Lower leg skin (tissue), 4 donors: ENCODE measurements around the gene RHOJ. TPM values are rescaled to one million over a fixed set of nuclear protein-coding genes. Genes with fewer than 3 reads are reported as not detected.

Experiments
- DNase-seq, 2 donors: peaks; one replicate each; pipeline ENCODE4 v3.0.0-alpha.2; 2019; ENCODE audit warnings: low spot score in 2 of 2
- H3K4me3 ChIP-seq: fragments of 200-600 bp; sonication (generic); 2 replicates; pipeline ENCODE4 v1.5.1; 2017; ENCODE audit warnings: mild to moderate bottlenecking, low read depth; ENCODE audit not compliant: poor library complexity, severe bottlenecking
- POLR2A ChIP-seq, 2 donors: fragments of 450-650 bp; IDR thresholded peaks; one replicate each; pipeline ENCODE4 v1.6.1; 2016 to 2017; ENCODE audit warnings: antibody characterized with exemption in 2 of 2, mild to moderate bottlenecking in 1 of 2, moderate library complexity in 1 of 2
- WGBS, 2 donors: methylation state at CpG; one replicate each; pipeline ENCODE4 v1.1.5; 2018; 5-methylcytosine and 5-hydroxymethylcytosine counted together
- intact Hi-C: fragments of 100-400 bp; cut with DNase I; formaldehyde crosslinking; loops from one replicate; pipeline ENCODE4 v1.15.0; 2023; ENCODE audit warnings: low total_unique reads
- total RNA-seq, 4 donors: library from RNA; depleted of rRNA; stranded (reverse); fragments of >200 nt; gene quantifications; one replicate each; pipeline ENCODE4 v1.1.0, GENCODE V29; 2016
- TF ChIP-seq, protein P1 (sequence below), 3 donors: fragments of 450-650 bp; IDR thresholded peaks; one replicate each; pipeline ENCODE4 v1.5.1; 2016; ENCODE audit warnings: antibody characterized with exemption in 3 of 3, mild to moderate bottlenecking in 3 of 3, moderate library complexity in 2 of 3

RHOJ gene
- total RNA-seq, 4 donors from 2014 or later: 0.65 to 5.5 (median 1.3) TPM

DNA sequence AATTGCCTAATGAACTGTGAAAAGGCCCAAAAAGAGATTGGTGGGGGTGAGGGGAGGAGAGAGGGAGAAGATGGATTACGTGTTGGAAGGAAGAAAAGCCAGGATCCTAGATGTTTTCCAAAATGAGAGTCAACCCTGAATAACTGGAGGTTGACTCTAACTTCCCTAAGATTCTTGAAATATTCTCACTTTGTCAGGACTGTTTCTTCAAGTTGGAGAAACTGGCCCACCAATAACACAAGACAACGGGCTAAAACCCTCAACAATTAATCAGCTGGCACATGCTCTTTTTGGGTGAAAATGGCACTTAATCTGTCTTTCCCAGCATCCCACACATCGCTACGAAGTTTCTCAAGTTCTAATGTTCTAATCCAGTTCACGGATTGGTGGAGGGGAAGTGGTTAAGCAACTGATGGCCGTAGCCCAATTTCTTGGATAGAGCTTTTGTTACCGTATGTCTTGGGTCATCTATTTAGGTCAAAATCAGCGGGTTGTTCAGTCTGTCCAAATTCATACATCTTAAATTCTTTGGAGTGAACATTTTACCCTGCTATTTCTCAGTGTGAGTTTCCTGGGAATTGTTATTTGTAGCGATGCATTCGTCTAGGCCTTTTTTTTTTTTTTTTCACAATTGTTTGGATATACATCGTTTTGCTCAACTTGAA, 65.5 kb downstream of the RHOJ start:
- DNase-seq: no peak
- no peak overlapping the region for H3K4me3 ChIP-seq
- WGBS, 2 donors: 89 to 94% methylated on average over 11 of the region's 11 CpGs
- TF ChIP-seq, protein P1, sequence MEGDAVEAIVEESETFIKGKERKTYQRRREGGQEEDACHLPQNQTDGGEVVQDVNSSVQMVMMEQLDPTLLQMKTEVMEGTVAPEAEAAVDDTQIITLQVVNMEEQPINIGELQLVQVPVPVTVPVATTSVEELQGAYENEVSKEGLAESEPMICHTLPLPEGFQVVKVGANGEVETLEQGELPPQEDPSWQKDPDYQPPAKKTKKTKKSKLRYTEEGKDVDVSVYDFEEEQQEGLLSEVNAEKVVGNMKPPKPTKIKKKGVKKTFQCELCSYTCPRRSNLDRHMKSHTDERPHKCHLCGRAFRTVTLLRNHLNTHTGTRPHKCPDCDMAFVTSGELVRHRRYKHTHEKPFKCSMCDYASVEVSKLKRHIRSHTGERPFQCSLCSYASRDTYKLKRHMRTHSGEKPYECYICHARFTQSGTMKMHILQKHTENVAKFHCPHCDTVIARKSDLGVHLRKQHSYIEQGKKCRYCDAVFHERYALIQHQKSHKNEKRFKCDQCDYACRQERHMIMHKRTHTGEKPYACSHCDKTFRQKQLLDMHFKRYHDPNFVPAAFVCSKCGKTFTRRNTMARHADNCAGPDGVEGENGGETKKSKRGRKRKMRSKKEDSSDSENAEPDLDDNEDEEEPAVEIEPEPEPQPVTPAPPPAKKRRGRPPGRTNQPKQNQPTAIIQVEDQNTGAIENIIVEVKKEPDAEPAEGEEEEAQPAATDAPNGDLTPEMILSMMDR (IDR thresholded peaks at IDR 0.05): no peak
- no peak for TF ChIP-seq POLR2A (IDR thresholded peaks at IDR 0.05)
- intact Hi-C loops: loop anchor here (10.0 kb wide), 2 partner anchors 95 to 1095 kb away; no protein-coding TSS in a partner anchor

DNA sequence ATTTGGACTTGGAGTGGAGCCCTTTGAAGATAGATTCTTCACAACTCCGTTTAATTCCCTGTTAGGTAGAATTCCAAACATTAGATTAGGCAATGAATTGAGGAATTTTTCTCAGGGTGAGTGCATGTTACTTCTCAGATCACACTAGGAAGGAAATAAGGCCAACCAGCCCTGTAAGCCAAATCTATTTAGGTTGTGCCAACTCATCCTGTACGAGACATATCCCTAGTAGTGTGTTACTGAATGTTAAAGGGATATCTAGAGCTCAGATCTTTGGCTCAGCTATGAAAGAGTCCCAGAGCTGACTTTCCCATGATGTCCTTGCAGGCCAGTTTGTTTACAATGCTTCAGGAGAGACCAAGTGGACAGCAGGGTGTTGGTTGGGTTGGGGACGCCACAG, 68.9 kb downstream of the RHOJ start:
- TF ChIP-seq POLR2A (IDR thresholded peaks at IDR 0.05): no peak
- TF ChIP-seq, protein P1 (IDR thresholded peaks at IDR 0.05): no peak
- 47 to 48% methylated on average over 3 of the region's 3 CpGs for WGBS, 2 donors
- DNase-seq: no peak
- no peak overlapping the region for H3K4me3 ChIP-seq
- intact Hi-C loops: loop anchor here (10.0 kb wide), 1 partner anchor 1098 kb away; no protein-coding TSS in a partner anchor

DNA sequence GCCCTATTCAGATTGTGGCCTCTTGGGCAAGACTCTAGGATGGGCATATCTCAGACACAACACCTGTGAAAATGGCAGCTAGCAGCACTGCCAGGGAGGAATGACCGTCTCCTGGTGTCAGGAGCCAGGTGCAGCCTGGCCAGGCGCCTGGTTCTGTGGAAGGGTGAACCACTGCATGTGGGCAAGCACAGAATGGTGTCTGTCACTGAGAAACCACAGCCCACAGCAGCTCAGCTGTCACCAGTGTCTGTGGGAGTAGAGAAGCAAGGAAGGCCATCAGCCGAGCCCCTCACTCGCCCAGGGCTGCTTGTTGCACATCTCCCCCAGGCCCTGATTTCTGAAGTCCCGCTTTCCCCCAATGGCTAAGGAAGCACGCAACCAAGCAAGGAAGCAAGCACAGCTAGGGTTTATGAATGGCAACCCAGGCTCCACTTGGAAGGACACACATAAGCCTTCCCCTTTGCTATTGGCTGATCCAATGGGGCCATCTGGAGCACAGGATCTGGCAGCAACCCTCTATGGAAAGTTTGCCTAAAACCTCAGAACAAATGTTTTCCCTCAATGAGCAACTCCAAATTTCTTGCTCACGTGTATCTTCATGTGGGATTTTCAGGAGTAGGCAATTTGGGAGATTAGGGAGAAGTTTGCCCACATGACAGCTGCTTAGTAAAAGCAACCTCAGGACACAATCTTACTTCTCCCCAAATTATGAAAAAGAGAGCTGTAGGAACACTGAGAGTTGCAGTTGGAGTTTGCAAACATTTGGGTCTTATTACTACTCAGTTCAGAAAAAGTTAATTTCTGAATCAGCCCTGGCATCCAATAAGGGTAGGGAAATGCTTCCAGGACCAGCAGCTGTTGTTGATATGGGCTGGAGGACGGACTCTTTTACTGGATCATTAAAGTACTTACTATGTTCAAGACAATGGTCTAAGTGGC, 69.7 kb downstream of the RHOJ start:
- TF ChIP-seq POLR2A (IDR thresholded peaks at IDR 0.05): no peak
- intact Hi-C loops: loop anchor here (10.0 kb wide), 1 partner anchor 1099 kb away; no protein-coding TSS in a partner anchor
- 65 to 78% methylated on average over 8 of the region's 8 CpGs for WGBS, 2 donors
- DNase-seq: peak in 1 of 2 donors; percentile 49
- no peak overlapping the region for H3K4me3 ChIP-seq

DNA sequence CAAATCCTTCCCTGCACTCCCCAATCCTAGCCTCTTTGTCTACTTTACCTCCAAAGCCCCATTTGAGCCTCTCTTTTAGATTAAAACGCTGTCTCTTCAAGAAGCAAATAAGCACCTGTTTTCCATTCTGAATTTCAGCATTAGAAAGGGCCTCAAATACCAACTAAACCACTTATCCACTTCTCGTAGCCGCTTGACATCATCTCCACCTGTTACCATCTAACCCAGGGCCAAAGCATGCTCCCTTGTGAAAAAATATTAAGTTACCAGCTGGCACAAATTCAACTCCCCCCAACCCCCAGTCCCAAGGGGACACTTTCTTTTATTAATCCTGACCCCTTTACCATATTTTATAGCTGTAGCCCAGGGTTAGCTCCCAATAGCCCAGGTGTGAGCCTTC, 71.4 kb downstream of the RHOJ start:
- DNase-seq: no peak
- no peak overlapping the region for H3K4me3 ChIP-seq
- intact Hi-C loops: loop anchor here (10.0 kb wide), 1 partner anchor 1101 kb away; no protein-coding TSS in a partner anchor
- 88% methylated on average over 3 of the region's 3 CpGs for WGBS, 2 donors
- TF ChIP-seq, protein P1 (IDR thresholded peaks at IDR 0.05): no peak
- no peak for TF ChIP-seq POLR2A (IDR thresholded peaks at IDR 0.05)

DNA sequence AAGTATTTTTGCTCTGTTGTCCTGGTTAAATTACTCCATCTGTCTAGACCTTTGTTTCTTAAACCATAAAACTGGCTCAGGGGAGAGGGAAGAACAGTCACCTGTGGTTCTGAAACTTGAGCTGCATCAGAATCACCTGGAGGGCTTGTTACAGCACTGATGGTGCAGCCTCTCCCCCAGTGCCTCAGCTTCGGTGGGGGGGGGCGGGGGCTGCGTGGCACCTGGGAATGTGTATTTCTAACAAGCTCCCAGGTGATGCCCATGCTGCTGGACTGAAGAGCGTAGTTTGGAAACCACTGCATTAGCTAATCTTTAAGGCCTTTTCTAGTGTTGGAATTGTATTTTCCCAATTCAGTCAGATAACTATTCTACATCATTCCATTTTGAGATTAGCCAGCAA, 71.8 kb downstream of the RHOJ start:
- DNase-seq: no peak
- TF ChIP-seq, protein P1 (IDR thresholded peaks at IDR 0.05): no peak
- no peak for TF ChIP-seq POLR2A (IDR thresholded peaks at IDR 0.05)
- intact Hi-C loops: loop anchor here (10.0 kb wide), 1 partner anchor 1101 kb away; no protein-coding TSS in a partner anchor
- WGBS, 2 donors: 72 to 78% methylated on average over 4 of the region's 4 CpGs
- H3K4me3 ChIP-seq: no peak overlapping the region
